Skeletal muscle satellite cell (primary cell): Measurements from ENCODE around the gene PHYHD1.

Experiments used
- H3K27me3 ChIP-seq: 2 replicates; pipeline ENCODE4 v1.7.0; 2013; ENCODE audit warnings: low read length; ENCODE audit not compliant: control insufficient read depth, insufficient read depth
- H3K36me3 ChIP-seq: 2 replicates; pipeline ENCODE4 v1.7.0; 2013; ENCODE audit warnings: mild to moderate bottlenecking, control low read depth, low read length; ENCODE audit not compliant: insufficient read depth
- H3K4me1 ChIP-seq: 2 replicates; pipeline ENCODE4 v1.7.0; 2013; ENCODE audit warnings: low read length; ENCODE audit not compliant: control insufficient read depth, insufficient read depth
- H3K4me2 ChIP-seq: 2 replicates; pipeline ENCODE4 v1.7.0; 2013; ENCODE audit warnings: mild to moderate bottlenecking, low read length
- H3K4me3 ChIP-seq: 2 replicates; pipeline ENCODE4 v1.7.0; 2013; ENCODE audit warnings: low read length
- H3K9ac ChIP-seq: 2 replicates; pipeline ENCODE4 v1.7.0; 2013; ENCODE audit warnings: mild to moderate bottlenecking, low read depth, low read length, moderate library complexity
- H3K9me3 ChIP-seq: replicated peaks from 2 replicates; pipeline ENCODE4 v1.7.0; 2013; ENCODE audit warnings: mild to moderate bottlenecking, control low read depth, low read length

Gene PHYHD1

DNA sequence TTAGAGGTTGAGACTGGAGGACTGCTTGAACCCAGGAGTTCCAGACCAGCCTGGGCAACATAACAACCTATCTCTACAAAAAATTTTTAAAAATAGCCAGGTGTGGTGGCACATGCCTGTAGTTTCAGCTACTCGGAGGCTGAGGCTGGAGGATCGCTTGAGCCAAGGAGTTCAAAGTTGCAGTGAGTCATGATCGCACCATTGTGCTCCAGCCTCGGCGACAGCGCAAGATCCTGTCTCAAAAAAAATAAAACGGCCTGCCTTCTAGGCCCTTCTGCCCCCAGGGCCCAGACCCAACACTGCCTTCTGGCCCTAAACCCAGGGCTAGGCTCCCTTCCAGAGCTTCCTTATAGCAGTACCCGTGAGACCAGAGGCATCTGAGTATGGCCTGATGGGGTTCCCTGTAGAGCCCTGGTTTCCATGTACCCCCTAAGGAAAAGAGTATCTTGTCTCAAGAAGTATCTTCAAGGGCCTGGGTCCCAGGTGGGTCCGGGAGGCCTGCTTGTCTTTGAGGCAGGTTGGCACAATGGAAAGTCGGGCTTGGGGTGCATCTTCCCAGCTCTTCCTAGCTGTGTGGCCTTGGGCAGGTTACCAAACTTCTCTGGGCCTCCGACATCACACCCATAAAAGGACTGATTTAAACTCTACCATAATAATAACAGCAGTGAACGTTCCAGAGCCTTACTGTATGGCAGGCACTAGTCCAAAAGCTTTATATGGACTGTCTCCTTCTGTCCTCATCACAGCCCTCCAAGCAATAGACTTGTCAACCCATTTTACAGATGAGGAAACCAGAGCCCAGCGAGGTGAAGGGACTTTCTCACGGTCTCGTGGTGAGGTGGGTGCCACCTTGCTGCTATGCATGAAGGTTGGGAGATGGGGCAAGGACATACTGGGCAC, 29.2 kb upstream of the PHYHD1 start:
- Histone ChIP-seq H3K9ac (no peak overlapping the region), H3K4me2 (peak overlapping the region; percentile 64), H3K36me3 (peaks cover 68% of the 10 kb centered on the region), H3K4me3 (peak overlapping the region; percentile 50), H3K4me1 (peaks cover 51% of the 10 kb centered on the region), H3K9me3 (no peaks in the 10 kb centered on the region), H3K27me3 (no peaks in the 10 kb centered on the region)

DNA sequence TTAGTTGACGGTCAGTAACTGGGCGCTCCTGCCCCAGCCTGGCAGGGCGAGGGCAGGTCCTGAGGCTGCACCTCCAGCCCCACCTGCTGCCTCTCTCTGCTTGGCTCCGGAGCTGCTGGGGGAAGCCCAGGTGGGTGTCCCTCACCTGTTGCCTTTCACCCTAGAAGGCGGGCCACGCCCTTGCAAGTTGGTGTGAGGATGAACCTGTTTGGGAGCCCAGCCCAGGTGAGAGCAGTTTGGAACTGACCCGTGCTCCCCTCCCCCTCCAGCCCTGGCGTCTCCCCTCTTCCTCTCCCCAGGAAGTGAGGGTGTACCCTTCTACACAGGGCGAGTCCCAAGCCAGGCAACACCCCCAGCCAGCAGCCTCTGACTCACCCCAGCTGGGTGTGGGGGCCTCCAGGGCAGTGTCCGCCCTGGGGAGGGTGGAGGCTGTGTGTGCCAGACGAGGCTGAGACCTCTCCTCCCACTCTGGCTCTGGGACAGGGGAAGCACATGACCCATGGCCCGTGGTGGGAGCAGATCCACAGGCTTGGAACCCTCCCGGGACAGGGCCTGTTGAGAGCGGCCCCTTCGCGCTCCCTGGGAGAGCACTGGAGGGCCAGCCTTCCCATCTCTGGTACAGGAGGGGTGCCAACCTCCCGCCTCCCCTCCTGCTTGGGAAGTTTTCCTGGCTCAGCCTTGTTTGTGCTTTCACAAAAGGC, 28.4 kb upstream of the PHYHD1 start:
- Histone ChIP-seq H3K4me3 (peak overlapping the region; percentile 50), H3K9me3 (no peaks in the 10 kb centered on the region), H3K4me2 (peak overlapping the region; percentile 64), H3K4me1 (peaks cover 46% of the 10 kb centered on the region), H3K36me3 (peaks cover 66% of the 10 kb centered on the region), H3K27me3 (no peaks in the 10 kb centered on the region), H3K9ac (peak overlapping the region; percentile 75)

DNA sequence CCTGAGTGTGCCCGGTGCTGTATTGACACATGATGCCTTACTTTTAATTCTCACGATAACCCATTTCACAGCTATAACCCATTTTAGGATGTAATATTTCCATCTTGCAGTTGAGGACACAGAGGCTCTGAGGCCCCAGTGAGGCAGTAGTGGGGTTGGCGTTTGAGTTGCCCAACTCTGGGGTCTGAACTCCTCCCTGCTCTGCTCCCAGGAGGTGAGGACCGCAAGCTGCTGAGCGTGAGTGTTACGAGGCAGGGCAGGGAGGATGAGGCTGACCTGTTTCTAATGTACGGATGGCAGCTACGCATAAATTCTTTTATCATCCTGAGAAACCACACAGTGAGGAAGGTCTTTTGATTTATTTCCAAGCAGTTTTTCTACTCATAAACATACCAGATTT, 27.4 kb upstream of the PHYHD1 start:
- peaks cover 39% of the 10 kb centered on the region for H3K4me1 ChIP-seq

DNA sequence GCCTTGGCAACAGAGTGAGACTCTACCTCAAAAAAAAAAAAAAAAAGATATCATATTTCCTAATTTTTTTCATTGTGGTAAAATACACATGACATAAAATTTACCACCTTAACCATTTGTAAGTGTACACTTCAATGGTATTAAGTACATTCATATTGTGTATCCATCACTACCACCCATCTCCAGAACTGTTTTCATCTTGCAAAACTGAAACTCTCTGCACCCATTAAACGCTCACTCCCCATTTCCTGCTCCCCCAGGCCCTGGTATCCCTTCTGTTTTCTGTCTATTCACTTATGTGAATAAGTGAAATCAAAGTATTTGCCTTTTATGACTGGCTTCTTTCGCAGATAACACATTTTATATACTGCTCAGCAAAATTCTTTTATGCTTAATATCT, 26.0 kb upstream of the PHYHD1 start:
- no peak overlapping the region for H3K9ac ChIP-seq
- no peaks in the 10 kb centered on the region for H3K9me3 ChIP-seq
- H3K4me2 ChIP-seq = no peak overlapping the region
- no peaks in the 10 kb centered on the region for H3K27me3 ChIP-seq
- H3K36me3 ChIP-seq = peaks cover 71% of the 10 kb centered on the region
- no peak overlapping the region for H3K4me3 ChIP-seq
- peaks cover 44% of the 10 kb centered on the region for H3K4me1 ChIP-seq

More for the DNA sequence above, 27.4 kb upstream of the PHYHD1 start:
- Histone ChIP-seq H3K9me3 (no peaks in the 10 kb centered on the region), H3K4me2 (peak overlapping the region; percentile 64), H3K27me3 (no peaks in the 10 kb centered on the region), H3K9ac (peak overlapping the region; percentile 75), H3K36me3 (peaks cover 66% of the 10 kb centered on the region), H3K4me3 (peak overlapping the region; percentile 50)

DNA sequence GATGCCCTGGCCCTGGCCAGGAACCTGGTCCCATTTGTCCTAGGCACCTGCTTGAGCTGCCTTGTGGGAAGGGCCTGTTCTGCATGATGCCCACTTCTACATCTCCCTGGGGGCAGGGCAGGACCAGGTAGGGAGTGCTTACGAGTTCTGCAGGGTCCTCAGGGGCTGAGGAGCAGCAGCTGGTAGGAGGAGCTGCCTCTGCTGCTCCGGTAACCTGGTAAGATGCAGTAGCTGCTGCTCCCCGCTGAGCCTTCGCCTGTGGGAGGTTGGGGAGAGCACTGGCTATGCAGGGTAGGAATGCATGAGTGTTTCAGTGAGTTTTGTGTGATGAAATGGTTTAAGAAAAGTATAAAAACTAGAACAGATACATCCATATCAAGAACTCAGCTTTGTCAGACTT, 25.2 kb upstream of the PHYHD1 start:
- Histone ChIP-seq H3K4me3 (no peak overlapping the region), H3K36me3 (peaks cover 68% of the 10 kb centered on the region), H3K9ac (no peak overlapping the region), H3K27me3 (no peaks in the 10 kb centered on the region), H3K4me1 (peaks cover 42% of the 10 kb centered on the region), H3K4me2 (no peak overlapping the region), H3K9me3 (no peaks in the 10 kb centered on the region)

DNA sequence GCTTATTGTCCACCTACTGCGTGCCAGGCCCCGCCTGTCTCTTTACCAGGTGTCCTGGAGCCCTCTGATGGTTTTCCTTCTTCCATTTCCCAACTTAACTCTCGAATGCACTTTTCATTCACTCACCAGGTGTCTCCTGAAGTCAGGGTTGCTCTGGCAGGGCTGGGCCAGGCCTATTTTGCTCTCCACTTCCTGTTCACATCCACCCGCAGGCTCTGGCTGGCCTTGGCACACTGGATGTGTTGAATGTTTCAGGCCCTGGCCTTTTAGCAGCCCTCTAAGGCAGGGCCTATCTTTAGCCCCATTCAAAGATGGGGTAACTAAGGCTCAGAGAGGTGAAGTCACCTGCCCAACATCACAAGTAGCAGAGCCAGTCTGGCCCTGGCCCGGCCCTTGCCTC, 22.4 kb upstream of the PHYHD1 start:
- Histone ChIP-seq H3K4me1 (peaks cover 40% of the 10 kb centered on the region), H3K4me2 (no peak overlapping the region), H3K36me3 (peaks cover 64% of the 10 kb centered on the region), H3K9ac (no peak overlapping the region), H3K4me3 (no peak overlapping the region), H3K27me3 (no peaks in the 10 kb centered on the region), H3K9me3 (no peaks in the 10 kb centered on the region)

DNA sequence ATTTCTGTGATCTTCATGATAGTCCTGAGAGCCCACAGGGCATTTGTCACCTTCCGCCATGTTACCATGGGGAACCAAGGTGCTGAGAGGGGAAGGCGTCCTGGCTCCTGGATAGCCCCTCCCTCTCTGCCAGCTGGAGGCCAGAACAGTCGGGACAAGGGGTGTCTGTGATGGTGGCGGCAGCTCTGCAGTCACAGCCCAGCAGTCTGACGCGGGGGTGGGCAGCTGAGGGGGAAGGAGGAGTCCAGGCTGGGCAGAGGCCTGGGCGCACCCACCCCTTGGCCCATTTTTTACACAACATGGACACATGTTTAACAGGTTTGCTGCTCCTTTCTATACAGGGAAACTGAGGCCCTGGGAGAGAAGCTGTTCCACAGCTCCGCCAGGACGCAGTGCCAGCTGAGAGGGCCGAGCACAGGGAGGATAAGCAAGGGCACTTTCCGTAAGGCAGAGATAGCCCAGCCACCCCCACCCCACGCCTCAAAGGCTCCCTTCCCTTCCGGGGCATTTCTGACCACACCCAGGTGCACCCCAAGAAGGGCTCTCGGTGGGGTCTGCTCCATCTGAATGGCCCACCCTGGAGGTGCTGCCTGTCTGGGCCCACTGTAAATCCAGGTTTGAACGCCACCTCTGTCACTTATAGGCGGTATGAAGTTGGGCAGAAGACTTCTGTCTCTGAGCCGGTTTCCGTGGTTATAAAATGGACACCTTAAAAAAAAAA, 21.8 kb upstream of the PHYHD1 start:
- no peak overlapping the region for H3K4me3 ChIP-seq
- peaks cover 59% of the 10 kb centered on the region for H3K36me3 ChIP-seq
- H3K4me2 ChIP-seq = no peak overlapping the region
- peaks cover 44% of the 10 kb centered on the region for H3K4me1 ChIP-seq
- no peaks in the 10 kb centered on the region for H3K9me3 ChIP-seq
- no peaks in the 10 kb centered on the region for H3K27me3 ChIP-seq
- no peak overlapping the region for H3K9ac ChIP-seq

DNA sequence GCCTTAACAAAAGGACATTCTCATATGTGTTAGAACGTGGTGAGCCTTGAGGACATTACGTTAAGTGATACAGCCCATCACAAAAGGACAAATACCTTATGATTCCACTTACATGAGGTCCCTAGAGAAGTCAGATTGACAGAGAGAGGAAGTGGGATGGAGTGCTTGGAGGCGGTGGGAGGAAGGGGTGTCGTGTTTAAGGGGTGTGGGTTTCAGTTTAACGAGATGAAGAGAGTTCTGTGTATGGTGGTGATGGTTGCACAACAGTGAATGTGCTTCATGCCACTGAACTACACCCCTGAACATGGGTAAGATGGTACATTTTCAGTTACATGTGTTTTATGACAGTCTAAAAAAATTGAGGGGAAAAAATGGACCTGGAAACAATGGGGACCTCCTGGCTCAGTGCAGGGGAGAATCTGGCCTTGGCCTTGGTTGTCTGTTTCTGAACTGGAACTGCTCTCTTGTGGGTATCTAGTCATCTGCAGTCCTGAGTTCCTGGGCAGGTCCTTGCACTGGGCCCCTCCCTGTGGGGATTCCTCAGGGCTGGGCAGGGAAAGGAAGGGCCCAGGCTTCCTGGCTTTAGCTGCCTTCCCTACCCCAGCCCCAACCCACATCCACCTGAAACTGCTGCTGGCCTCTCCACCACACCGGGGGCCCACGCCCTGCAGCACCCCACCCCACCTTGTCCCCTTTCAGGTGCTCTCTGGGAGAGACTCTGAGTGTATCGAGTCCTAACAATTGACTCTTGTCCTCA, 21.0 kb upstream of the PHYHD1 start:
- no peaks in the 10 kb centered on the region for H3K27me3 ChIP-seq
- peaks cover 58% of the 10 kb centered on the region for H3K36me3 ChIP-seq
- H3K9me3 ChIP-seq = no peaks in the 10 kb centered on the region
- no peak overlapping the region for H3K4me2 ChIP-seq
- H3K9ac ChIP-seq = no peak overlapping the region
- peaks cover 48% of the 10 kb centered on the region for H3K4me1 ChIP-seq
- no peak overlapping the region for H3K4me3 ChIP-seq

DNA sequence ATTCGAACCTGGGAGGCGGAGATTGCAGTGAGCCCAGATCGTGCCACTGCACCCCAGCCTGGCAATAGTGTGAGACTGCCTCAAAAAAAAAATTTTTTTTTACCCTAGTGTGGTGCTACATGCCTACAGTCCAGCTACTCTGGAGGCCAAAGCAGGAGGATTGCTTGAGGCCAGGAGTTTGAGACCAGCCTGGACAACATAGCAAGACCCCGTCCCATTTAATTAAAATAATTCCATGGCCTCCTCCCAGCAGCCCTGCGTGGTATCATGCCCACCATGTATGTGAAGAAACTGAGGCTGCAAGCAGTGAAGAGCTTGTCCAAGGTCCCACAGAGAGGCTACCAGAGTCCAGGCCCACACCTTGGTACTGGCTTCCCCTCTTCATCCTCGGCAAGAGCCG, 19.4 kb upstream of the PHYHD1 start:
- Histone ChIP-seq H3K4me2 (no peak overlapping the region), H3K9ac (no peak overlapping the region), H3K27me3 (no peaks in the 10 kb centered on the region), H3K9me3 (no peaks in the 10 kb centered on the region), H3K4me3 (no peak overlapping the region), H3K36me3 (peaks cover 43% of the 10 kb centered on the region), H3K4me1 (peaks cover 48% of the 10 kb centered on the region)

DNA sequence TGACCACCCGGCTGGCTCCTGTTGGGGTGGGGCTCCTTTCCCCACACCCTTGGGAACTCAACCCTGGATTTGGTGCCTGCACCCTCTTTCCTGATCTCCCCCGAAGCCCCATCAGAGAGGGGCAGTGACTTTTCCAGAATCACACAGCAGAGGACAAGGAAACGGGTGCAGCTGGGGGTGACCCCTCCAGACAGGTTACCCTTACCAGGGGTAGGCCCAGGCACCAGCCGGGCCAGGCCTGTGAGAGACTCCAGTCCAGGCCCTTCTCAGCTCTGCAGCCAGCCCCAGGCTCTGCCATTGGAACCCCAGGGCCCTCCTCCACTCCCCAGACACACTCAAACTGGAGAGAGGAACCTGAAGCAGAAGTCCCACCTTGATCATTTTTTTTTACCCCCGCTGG, 19.0 kb upstream of the PHYHD1 start:
- Histone ChIP-seq H3K27me3 (no peaks in the 10 kb centered on the region), H3K4me2 (no peak overlapping the region), H3K4me1 (peaks cover 48% of the 10 kb centered on the region), H3K9ac (no peak overlapping the region), H3K4me3 (no peak overlapping the region), H3K9me3 (no peaks in the 10 kb centered on the region), H3K36me3 (peaks cover 43% of the 10 kb centered on the region)
